Right lobe of liver (tissue), 4 donors: ENCODE measurements around the gene MAPKAPK2.
"Not testable (repeated sequence)": the region's sequence is repeated elsewhere in the genome, so short reads cannot be mapped to it uniquely, and the experiment has no call there.

Experiments used
- CTCF ChIP-seq, 4 donors: fragments of 200-600 bp in 3 of 4; fragments of 450-650 bp in 1 of 4; IDR thresholded peaks; one replicate each; pipeline versions ENCODE4 v1.5.1 to v1.8.0; 2016 to 2022; ENCODE audit warnings: antibody characterized with exemption in 4 of 4, mild to moderate bottlenecking in 2 of 4
- POLR2A ChIP-seq: fragments of 450-650 bp; IDR thresholded peaks from one replicate; pipeline ENCODE4 v1.6.1; 2017; ENCODE audit warnings: antibody characterized with exemption, mild to moderate bottlenecking
- donor health status: DM: no; HTN: no; CAD: no.
- donor health status: DM: no; HTN: no; CAD: no.
- donor health status: DM: no; HTN: yes; CAD: no.

DNA sequence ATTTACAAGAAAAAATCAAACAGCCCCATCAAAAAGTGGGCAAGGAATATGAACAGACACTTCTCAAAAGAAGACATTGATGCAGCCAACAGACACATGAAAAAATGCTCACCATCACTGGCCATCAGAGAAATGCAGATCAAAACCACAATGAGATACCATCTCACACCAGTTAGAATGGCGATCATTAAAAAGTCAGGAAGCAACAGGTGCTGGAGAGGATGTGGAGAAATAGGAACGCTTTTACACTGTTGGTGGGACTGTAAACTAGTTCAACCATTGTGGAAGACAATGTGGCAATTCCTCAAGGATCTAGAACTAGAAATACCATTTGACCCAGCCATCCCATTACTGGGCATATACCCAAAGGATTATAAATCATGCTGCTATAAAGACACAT is 42.6 kb upstream of the MAPKAPK2 start:
- not testable (repeated sequence) for TF ChIP-seq POLR2A; CTCF (IDR thresholded peaks at IDR 0.05)
